SH-SY5Y (cell line): ENCODE results near the gene ARFIP2.

Experiments used
- GATA2 ChIP-seq: IDR thresholded peaks from 2 replicates; pipeline ENCODE4 v1.6.1; 2011; ENCODE audit warnings: mild to moderate bottlenecking, low read depth, low read length
- GATA3 ChIP-seq: IDR thresholded peaks from 2 replicates; pipeline ENCODE4 v1.6.1; 2011; ENCODE audit warnings: low read depth, mild to moderate bottlenecking, low read length, moderate library complexity

DNA sequence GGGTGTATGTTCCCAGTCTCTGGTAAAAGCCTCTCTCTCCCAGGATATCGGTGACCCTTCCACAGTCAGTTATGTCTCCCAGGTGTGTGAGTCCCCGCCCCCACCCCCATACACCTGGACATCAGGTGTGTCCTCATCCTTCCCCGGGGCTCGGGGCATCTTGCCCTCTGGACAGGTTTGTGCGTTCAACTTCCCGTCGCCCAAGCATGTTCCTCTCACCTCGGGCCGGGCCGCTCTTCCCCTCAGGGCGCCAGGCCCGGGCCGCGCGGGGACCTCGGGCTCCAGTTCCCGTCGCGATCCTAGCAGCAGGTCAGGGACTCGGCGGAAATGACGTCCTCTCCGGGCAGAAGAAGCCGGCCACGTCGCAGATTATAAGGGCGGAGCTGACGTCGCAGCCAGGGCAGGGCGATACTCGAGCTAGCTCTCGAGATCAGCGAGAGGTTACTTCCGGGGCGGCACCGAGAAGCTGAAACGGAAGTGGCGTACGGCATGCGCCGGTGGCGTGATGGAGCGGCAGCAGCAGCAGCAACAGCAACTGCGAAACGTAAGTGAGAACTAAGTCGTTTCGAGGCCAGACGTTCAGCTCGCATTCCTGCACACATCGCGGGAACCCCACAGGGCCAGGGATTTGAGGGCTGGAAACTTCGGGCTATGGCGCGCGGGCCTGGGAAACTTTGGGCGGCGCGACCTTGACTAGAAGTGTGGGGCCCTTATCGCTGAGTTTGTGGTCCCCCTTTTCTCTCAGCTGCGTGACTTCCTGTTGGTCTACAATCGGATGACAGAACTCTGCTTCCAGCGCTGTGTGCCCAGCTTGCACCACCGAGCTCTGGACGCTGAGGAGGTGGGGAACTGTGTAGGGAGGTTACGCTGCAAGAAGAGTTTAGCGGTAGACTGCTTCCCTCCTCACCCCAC, at the start of gene ARFIP2, which contains the start of gene TIMM10B:
- no peak for TF ChIP-seq GATA3
- TF ChIP-seq GATA2: no peak
